Upper lobe of left lung (tissue), 6 donors: ENCODE data around the gene PLD5. TPM values are rescaled to one million over a fixed set of nuclear protein-coding genes. Genes with fewer than 3 reads are reported as not detected.

Experiments
- ATAC-seq, 2 donors: fragments of 200-7000 bp; cut with Tn5 transposase; one replicate each; pipeline ENCODE4 v1.9.1; 2022; ENCODE audit warnings: mild to moderate bottlenecking in 2 of 2, moderate library complexity in 2 of 2; ENCODE audit not compliant: low FRiP score in 2 of 2
- DNase-seq, 2 donors: peaks; one replicate each; pipeline ENCODE4 v3.0.0-alpha.2; 2019 to 2020
- H3K27ac ChIP-seq, 4 donors: fragments of 200-600 bp; sonication (generic); one replicate each; pipeline ENCODE4 v1.5.1; 2016 to 2019
- H3K27me3 ChIP-seq, 4 donors: fragments of 200-600 bp; sonication (generic); one replicate each; pipeline ENCODE4 v1.5.1; 2017 to 2019
- H3K36me3 ChIP-seq, 4 donors: fragments of 200-600 bp; sonication (generic); one replicate each; pipeline ENCODE4 v1.5.1; 2016 to 2019
- H3K4me1 ChIP-seq, 4 donors: fragments of 200-600 bp; sonication (generic); one replicate each; pipeline ENCODE4 v1.5.1; 2018 to 2019
- H3K4me3 ChIP-seq, 4 donors: fragments of 200-600 bp; sonication (generic); one replicate each; pipeline ENCODE4 v1.5.1; 2017 to 2019; ENCODE audit warnings: mild to moderate bottlenecking in 2 of 4, moderate library complexity in 1 of 4
- H3K9me3 ChIP-seq, 4 donors: fragments of 200-600 bp; sonication (generic); one replicate each; pipeline ENCODE4 v1.5.1; 2018 to 2019
- CTCF ChIP-seq, 6 experiments: fragments of 450-650 bp in 4 of 6; fragments of 200-600 bp in 2 of 6; sonication (generic) in 2 of 6; IDR thresholded peaks; one replicate each; pipeline ENCODE4 v1.5.1; 2016 to 2019; ENCODE audit warnings: antibody characterized with exemption in 6 of 6
- EP300 ChIP-seq, 4 donors: sonication (generic); formaldehyde crosslinking; IDR thresholded peaks; one replicate each; pipeline ENCODE4 v1.5.1; 2017; ENCODE audit warnings: antibody characterized with exemption in 4 of 4, control low read depth in 2 of 4
- POLR2A ChIP-seq, 4 donors: fragments of 450-650 bp; IDR thresholded peaks; one replicate each; pipeline ENCODE4 v1.5.1; 2016 to 2017; ENCODE audit warnings: antibody characterized with exemption in 4 of 4, mild to moderate bottlenecking in 2 of 4
- POLR2AphosphoS5 ChIP-seq, 2 donors: sonication (generic); formaldehyde crosslinking; IDR thresholded peaks; one replicate each; pipeline ENCODE4 v1.5.1; 2017; ENCODE audit warnings: antibody characterized with exemption in 2 of 2
- WGBS, 2 donors: methylation state at CpG; one replicate each; pipeline ENCODE4 v1.1.5; 2017 to 2018; 5-methylcytosine and 5-hydroxymethylcytosine counted together
- total RNA-seq, 6 donors: library from RNA; depleted of rRNA in 4 of 6; stranded (reverse); fragments of >200 nt in 4 of 6; gene quantifications; one replicate each; pipeline versions ENCODE4 v1.1.0 to v1.2.1, GENCODE V29; 2016 to 2021
- donor health status: DM: no; HTN: no; CAD: no; lungs with moderate emphysema.
- donor health status: DM: no; HTN: yes; CAD: no; lungs with severe emphysema.

PLD5 gene
- total RNA-seq, result 1 to 10 TPM in 2 of 6 donors, under 1 TPM in 4; under 0.01 to 1.9 (median 0.67) TPM

- ATAC-seq, result peak in 1 of 2 donors; percentile 38
- Histone ChIP-seq H3K27ac (no peak within 1 kb of the TSS), H3K9me3 (no peaks in the 10 kb centered on the region), H3K36me3 (no peaks in the 10 kb centered on the region), H3K4me1 (peaks cover 13 to 21% (median 16%) of the 10 kb centered on the region in 4 donors), H3K4me3 (peak within 1 kb of the TSS in 3 of 4 donors; percentile 38 to 46 (median 40)), H3K27me3 (peaks cover 0 to 24% (median 12%) of the 10 kb centered on the region in 4 donors)
- whole genome bisulfite sequencing, 2 donors, result 2 to 6% methylated on average over 9 to 36 of the region's 77 CpGs
- TF ChIP-seq CTCF (IDR thresholded peaks at IDR 0.05) (no peak), EP300 (IDR thresholded peaks at IDR 0.05) (no peak), POLR2AphosphoS5 (IDR thresholded peaks at IDR 0.05) (no peak), POLR2A (IDR thresholded peaks at IDR 0.05) (no peak)
- DNase-seq, result peak in 1 of 2 donors; percentile 82
Observed at GRCh38 chr1:242524571-242525359, at the start of gene PLD5. Gene PLD5, minus strand, starts transcription at chr1:242524697.

DNA sequence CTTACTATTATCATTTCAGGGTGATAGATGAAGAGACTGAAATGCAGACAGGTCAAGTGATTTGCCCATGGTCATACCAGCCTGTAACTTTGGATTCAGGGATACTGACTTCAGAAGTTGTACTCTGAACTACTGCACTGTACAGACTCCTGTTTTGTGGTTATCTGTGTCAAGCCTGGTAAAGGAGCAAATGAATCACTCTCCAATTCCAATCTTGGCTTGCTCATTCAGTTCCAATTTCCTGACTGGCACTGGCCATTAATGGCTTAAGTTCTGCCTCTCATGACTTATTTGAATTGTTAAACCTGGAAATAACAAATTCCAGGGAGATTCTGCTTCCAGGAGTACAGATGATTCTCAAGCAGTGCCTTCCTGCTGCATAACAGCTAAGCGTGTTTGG lies 45.4 kb upstream of the PLD5 start:
- 61 to 68% methylated on average over 1 of the region's 1 CpG for WGBS, 2 donors
- ATAC-seq, result no peak
- no peaks in the 10 kb centered on the region for H3K4me1 ChIP-seq
- H3K27me3 ChIP-seq, result no peaks in the 10 kb centered on the region
- H3K4me3 ChIP-seq, result no peak overlapping the region
- no peak for DNase-seq
- TF ChIP-seq EP300 (IDR thresholded peaks at IDR 0.05) (no peak), CTCF (IDR thresholded peaks at IDR 0.05) (no peak), POLR2AphosphoS5 (IDR thresholded peaks at IDR 0.05) (no peak), POLR2A (IDR thresholded peaks at IDR 0.05) (no peak)
- no peaks in the 10 kb centered on the region for H3K36me3 ChIP-seq
- no peak overlapping the region for H3K27ac ChIP-seq
- no peaks in the 10 kb centered on the region for H3K9me3 ChIP-seq

- Histone ChIP-seq H3K27ac (no peak overlapping the region), H3K9me3 (no peaks in the 10 kb centered on the region), H3K27me3 (no peaks in the 10 kb centered on the region), H3K36me3 (no peaks in the 10 kb centered on the region), H3K4me1 (no peaks in the 10 kb centered on the region), H3K4me3 (no peak overlapping the region)
- TF ChIP-seq POLR2AphosphoS5 (IDR thresholded peaks at IDR 0.05) (no peak), CTCF (IDR thresholded peaks at IDR 0.05) (no peak), EP300 (IDR thresholded peaks at IDR 0.05) (no peak), POLR2A (IDR thresholded peaks at IDR 0.05) (no peak)
- DNase-seq (peak in 1 of 2 donors; percentile 15), ATAC-seq (no peak)
- 86 to 87% methylated on average over 9 of the region's 9 CpGs for WGBS, 2 donors
Observed at GRCh38 chr1:242568666-242569065, 44.2 kb upstream of the PLD5 start.

GRCh38 chr1:242567596-242567995 lies 43.1 kb upstream of the PLD5 start:
- TF ChIP-seq POLR2AphosphoS5 (IDR thresholded peaks at IDR 0.05), result no peak
- TF ChIP-seq CTCF (IDR thresholded peaks at IDR 0.05), result no peak
- TF ChIP-seq EP300 (IDR thresholded peaks at IDR 0.05), result no peak
- TF ChIP-seq POLR2A (IDR thresholded peaks at IDR 0.05), result no peak
- 46 to 59% methylated on average over 3 of the region's 3 CpGs for WGBS, 2 donors
- no peaks in the 10 kb centered on the region for H3K27me3 ChIP-seq
- DNase-seq, result no peak
- no peak overlapping the region for H3K27ac ChIP-seq
- no peak for ATAC-seq
- no peak overlapping the region for H3K4me3 ChIP-seq
- no peaks in the 10 kb centered on the region for H3K9me3 ChIP-seq
- no peaks in the 10 kb centered on the region for H3K4me1 ChIP-seq
- H3K36me3 ChIP-seq, result no peaks in the 10 kb centered on the region

GRCh38 chr1:242556759-242557158 lies 32.3 kb upstream of the PLD5 start:
- no peak for TF ChIP-seq POLR2A (IDR thresholded peaks at IDR 0.05)
- TF ChIP-seq CTCF (IDR thresholded peaks at IDR 0.05), result no peak
- TF ChIP-seq POLR2AphosphoS5 (IDR thresholded peaks at IDR 0.05), result no peak
- no peak for TF ChIP-seq EP300 (IDR thresholded peaks at IDR 0.05)
- no peak for ATAC-seq
- no peak for DNase-seq
- Histone ChIP-seq H3K9me3 (no peaks in the 10 kb centered on the region), H3K4me1 (no peaks in the 10 kb centered on the region), H3K27ac (no peak overlapping the region), H3K36me3 (no peaks in the 10 kb centered on the region), H3K4me3 (no peak overlapping the region), H3K27me3 (no peaks in the 10 kb centered on the region)
- WGBS, 2 donors, result 65 to 72% methylated on average over 5 of the region's 5 CpGs
